Activated T-helper 1 cell treated with Interleukin-2 at 50 U/mL for 16 hours (primary cell): ENCODE results near the gene ZSWIM6.

ENCODE experiments used
- DNase-seq: peaks from one replicate; pipeline ENCODE4 v3.0.0-alpha.2; 2020; ENCODE audit warnings: low read depth

The ZSWIM6 gene

GRCh38 chr5:61538722-61539501, 206.9 kb downstream of the ZSWIM6 start:
- DNase-seq: no peak

DNA sequence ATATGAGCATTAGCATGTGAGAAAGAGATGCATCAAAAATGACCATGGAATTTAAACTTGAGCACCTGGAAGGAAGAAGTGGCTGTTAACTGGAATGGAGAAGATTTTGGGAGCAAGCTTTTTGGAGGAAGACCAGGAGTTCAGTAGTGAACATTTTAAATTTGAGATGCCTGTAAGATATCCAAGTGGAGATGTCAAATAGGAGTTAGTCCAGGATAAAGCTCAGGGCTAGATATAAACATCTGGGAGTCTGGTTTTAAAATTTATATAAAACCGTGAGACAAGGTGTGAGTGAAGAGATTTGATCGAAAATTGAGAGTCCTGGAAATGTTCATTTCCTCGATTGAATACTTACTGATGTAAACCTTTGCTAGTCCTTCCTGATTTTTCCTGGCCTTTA, 217.5 kb downstream of the ZSWIM6 start:
- no peak for DNase-seq

GRCh38 chr5:61551637-61552313, 219.7 kb downstream of the ZSWIM6 start:
- DNase-seq: no peak

GRCh38 chr5:61559146-61559545, 227.1 kb downstream of the ZSWIM6 start:
- no peak for DNase-seq

DNA sequence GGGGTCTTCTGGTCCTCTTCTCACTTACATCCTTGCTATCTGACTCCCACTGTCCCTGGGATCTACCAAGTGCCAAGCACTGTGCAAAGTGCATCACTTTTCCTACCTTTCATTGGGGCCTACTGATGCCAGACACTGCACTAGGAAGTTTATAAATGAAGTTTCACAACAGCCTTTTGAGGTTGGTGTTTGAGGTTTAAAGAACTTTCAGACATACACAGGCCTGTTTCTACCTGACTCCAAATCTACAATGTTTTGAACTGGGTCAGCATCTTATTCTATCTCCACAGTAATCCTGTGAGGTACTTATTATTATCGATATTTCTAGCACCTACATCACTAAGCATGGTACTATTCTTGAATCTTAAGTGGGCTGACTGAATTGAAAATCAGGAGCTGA, 227.7 kb downstream of the ZSWIM6 start:
- no peak for DNase-seq

DNA sequence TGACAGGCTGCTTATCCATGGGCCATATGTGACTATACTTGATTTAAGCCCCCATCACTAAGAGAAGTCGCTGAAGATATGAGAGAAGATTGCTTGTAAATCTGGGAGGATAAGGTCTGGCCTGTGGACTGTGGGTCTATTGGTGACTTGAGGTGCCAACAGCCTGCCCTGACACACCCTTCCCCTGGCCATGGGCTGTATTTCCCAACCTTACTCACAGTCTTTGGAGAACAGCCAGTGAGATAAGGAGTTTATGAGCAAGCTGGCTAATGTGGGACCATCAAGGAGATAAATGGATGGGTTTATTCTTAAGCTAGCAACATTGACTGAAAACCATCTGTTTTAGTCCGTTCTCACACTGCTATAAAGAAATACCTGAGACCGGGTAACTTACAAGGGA, 231.3 kb downstream of the ZSWIM6 start:
- DNase-seq: no peak

DNA sequence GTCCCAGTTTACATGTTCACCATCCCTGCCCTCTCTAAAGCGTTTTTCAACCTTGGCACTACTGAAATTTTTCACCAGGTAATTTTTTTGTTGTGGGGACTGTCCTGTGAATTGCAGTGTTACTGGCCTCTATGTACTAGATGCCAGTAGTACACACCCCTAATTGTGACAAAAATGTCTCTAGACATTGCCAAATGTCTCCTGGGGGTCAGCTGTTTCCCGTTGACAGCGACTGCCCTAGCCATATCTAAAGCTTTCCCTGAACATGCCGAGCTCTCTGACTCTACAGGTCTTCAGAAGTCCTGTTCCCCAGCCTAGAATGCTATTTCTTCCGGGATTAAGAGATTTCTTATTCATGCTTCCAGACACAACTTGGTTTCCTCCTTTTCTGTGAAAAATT, 235.3 kb downstream of the ZSWIM6 start:
- DNase-seq: no peak

DNA sequence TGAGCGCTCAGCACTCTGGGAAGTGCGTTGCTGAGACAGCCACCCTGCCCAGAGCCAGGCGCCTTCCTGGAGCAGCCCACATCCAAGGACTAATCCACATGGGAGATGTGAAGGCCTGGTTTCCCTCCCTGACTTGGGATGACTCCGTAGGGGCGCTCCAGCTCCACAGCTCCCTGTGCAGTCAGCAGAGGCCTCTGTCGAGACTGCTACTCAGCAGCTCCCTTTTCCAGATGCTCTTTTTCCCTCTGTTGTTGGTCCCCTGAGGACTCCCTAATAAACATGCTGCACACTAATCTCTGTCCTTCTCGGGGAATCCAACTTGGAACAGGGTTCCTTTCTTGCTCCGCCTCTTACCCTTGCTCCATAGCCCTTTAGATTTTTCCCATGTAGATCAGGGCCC, 237.3 kb downstream of the ZSWIM6 start:
- DNase-seq: no peak

- DNase-seq: no peak
These were observed 238.7 kb downstream of the ZSWIM6 start for GRCh38 chr5:61570767-61571166.

- no peak for DNase-seq
These were observed 240.9 kb downstream of the ZSWIM6 start for GRCh38 chr5:61572959-61573358.

- no peak for DNase-seq
These were observed 243.0 kb downstream of the ZSWIM6 start for GRCh38 chr5:61575103-61575502.

GRCh38 chr5:61575581-61575980, 243.5 kb downstream of the ZSWIM6 start:
- DNase-seq: no peak

DNA sequence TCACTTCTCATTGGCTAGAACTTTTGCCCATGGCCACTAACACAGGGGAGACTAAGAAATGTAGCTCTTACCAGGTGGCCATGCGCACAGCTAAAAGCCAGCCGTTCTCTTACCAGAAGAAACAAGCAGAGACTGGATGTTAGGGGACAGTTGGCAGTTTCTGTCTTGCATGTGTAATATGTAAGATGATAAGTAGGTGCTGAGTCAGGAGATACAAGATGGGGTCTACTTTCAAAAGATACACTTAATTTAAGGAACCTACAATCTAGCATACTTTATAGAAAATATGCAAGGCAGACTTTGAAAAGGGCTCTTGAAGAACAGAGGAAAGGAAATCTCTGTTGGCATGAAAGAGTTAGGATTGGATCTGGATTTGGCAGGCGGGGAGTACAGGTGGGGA, 244.5 kb downstream of the ZSWIM6 start:
- no peak for DNase-seq

GRCh38 chr5:61578858-61579503, 246.9 kb downstream of the ZSWIM6 start:
- DNase-seq: no peak

GRCh38 chr5:61582205-61582820, 250.3 kb downstream of the ZSWIM6 start:
- no peak for DNase-seq

GRCh38 chr5:61582887-61583286, 250.8 kb downstream of the ZSWIM6 start:
- DNase-seq: no peak

DNA sequence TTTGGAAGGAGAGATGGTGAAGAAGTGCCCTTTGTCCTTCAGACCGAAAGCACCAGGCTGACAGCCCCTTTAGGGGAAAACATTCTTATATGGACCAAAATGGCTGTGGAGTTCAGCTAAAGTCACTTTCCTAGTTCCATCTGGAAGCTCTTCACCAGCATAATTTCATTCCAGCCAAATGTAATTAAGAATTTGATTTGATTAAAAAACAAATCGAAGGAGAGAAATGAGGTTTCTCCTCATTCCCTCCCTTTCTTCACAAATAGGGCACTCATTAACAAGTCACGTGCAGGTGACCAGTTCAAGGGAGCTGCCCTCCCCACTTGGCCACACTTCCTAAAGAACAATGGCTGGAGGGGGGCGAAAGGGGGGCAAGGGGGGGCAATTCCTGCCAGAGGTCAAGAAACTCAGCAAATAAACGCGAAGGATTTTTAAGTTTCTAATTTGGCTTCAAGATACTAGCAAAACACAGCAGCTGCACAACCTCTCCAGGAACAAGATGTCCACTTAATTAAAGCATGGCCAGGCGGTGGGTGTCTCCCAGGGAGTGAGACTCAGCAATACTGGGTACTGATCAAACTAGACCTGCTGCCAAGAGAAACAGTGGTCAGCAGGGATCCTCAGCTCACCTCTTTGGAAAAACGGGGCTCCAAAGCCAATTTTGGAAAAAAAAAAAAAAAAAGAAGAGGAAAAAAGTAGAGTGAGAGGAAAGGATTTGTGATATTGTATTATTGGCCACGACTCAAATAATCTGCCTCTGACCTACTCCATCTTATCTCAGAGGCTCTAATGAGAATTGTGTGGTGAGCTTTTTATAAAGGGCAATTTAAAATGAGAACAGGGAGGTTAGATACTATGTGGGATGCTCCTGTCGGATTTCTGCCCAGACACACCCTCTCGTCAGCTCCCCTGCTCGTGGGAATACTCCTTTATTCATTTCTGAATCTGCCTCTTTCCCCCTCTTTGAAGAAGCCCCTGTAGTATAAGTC, 254.3 kb downstream of the ZSWIM6 start:
- no peak for DNase-seq

GRCh38 chr5:61587125-61587524, 255.1 kb downstream of the ZSWIM6 start:
- no peak for DNase-seq

DNA sequence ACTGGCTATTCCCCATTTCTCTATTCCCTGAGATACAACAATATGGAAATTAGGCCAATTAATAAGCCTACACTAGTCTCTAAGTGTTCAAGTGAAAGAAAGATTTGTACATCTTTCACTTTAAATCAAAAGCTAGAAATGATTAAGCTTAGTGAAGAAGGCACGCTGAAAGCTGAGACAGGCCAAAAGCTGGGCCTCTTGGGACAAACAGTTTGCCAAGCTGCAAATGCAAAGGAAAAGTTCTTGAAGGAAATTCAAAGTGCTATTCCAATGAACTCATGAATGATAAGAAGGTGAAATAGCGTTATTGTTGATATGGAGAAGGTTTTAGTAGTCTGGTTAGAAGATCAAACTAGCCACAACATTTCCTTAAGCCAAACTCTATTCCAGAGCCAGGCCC, 256.2 kb downstream of the ZSWIM6 start:
- DNase-seq: no peak

DNA sequence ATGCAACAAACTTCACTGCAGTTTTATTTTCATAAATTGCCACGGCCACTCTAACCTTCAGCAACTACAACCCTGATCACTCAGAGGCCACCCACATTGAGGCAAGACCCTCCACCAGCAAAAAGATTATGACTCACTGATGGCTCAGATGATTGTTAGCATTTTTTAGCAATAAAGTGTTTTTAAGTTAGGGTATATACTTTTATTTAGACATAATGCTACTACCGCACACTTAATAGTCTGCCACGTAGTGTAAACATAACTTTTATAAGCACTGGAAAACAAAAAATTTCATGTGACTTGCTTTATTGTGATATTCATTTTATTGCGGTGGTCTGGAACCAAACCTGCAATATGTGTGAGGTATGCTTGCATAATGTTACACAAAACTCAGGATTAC, 257.9 kb downstream of the ZSWIM6 start:
- no peak for DNase-seq

DNA sequence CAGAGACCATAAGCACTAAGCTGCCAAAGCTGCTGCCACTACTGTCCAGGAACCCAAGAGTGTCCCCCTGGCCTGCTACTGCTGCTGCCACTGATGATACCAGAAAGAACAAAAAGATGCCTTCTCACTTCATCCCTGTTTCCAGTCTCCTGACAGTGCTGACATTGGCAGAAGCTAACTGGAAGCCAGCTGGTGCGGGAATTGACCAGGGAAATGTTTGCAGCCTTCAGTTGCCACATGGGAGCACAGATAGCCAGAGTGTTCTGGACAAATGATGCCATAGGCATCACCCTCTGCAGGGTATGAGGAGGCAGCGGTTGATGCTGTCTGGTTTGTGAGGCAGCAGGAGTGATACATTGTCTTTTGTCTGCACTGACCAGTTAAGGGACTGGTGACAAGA, 258.4 kb downstream of the ZSWIM6 start:
- no peak for DNase-seq

DNA sequence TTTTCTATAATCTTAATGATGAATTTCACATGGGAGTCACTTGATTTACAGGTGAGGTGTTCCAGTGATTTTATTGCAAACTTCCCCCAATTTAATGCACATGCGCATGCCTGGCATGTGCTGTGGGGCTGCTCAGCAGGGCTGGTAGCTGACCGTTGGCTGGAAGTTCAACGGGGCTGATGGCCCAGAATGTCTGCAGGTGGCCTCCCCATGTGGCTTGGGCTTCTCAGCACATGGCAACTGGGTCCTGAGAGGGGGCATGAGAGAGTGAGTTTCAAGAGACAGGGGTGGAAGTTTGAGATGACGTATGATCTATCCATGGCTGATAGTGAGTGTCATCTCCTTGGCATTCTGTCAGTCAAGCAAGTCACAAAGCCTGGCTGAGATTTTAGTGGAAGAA, 259.8 kb downstream of the ZSWIM6 start:
- DNase-seq: no peak
